Midbrain (tissue), 1 donor: ENCODE results near the gene PPP2R2B.
A peak's percentile ranks its signal among the peaks of the same experiment; 100 is the strongest.
"Not testable (repeated sequence)": the region's sequence is repeated elsewhere in the genome, so short reads cannot be mapped to it uniquely, and the experiment has no call there.

Experiments
- DNase-seq: peaks from one replicate; lab custom pipeline; 2025; lab: John Stamatoyannopoulos, UW

PPP2R2B gene

DNA sequence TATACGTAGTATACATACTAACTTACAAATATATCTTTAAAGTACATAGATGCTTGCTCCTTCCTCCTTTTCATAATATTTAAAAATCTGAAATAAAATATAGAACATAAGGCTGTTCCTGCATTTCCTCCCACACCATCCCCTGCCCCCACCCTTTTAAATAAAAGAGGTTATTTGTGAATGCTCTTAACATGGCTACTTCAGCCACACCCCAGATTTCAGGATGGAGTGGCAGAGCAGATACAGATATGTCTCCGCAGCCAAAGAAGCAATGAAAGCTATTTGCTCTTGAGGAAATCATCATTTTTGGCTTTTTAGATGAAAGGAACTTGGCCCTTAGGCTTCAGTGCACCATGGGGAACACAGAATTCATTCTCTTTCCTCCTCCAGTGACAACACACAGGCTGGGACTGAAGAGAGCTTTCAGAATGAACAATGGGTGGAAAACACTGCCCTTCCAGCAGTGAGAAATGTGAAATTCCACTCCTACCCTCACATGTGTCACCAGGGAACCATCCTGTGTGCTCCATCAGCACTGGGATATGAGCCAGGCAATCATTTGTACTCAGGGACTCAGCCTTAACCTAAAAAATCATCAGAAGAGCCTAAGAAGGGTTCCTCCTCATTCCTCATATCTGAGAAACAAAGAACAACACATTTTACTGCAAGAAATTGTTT, 134.3 kb downstream of the PPP2R2B start:
- DNase-seq: peak; percentile 76

DNA sequence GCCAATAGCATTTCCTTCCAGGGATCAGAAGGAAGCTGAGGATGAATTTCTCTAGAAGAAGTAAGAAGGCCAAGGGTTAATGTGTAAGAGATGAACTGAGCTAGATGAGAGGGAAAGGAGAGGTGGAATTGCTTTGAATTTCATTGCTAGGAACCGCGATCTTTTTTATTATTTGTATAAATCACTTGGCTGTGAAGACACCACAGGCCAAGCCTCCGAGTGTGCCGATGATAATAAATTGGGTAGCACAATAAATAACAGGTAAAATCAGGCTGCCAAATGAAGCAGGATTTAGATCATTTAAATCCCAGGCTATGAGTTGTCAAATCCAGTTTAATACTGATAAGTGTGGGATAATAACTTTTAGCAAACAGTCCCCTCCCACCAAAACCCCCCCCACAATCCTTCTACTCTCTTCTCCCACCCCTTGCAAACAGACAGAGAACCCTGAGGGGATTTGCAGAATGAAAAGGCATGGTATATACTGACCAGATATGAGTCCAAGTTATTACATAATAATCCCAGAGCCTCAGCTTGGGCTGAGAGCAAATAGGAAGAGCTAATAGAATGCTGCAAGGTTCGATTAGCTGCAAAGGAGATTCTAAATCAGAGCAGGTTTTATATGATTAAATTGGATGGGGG, 143.5 kb downstream of the PPP2R2B start:
- DNase-seq: no peak

DNA sequence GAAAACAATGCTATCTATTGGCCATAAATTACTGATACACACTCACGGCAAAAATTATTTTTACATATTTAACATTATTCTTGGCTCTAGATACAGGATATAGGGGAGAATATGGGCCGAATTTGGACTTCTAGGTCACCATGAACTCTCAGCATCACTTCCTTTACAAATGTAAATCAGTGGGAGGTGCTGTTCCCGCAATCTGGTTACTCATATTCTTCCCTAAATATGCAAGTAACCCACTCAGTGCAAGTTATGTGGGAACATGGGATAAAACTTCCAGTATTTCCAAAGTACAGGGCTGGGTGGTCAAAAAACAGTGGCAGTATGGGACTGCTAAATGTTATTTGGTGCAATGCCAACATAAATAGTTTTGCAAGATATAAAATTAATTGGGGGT, 145.6 kb downstream of the PPP2R2B start:
- DNase-seq: no peak

DNA sequence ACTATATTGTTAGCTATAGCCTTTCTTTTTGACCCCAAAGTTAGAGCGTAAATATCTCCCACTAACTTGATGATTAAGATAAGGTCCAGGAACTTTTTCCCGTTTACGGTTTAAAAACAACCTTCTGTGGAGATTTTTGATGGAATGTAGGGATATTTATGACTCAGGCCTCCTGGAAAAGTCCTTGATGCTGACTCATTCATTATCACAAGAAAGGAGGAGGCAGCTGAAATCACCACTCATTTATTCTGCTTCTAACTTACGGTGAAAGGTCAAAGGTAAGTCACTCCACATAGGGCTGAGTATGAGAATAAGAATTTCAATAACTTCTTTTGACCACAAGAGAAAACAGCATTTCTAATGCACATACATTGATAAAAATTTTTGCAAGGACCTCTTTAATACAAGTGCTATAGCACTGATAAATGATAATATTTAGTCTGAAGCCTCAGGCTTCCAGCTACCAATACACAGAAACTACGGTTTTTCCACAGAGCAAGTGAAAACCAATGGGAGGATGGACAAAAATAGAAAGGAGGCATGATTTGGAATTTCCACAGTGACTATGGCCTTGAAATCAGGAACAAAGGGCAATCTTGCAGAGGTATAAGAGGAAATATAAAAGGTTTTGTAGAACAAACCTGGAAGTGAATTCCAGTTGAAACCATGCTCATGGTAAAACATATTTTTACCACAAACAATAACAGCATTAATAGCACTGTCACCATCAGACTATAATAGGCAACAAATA, 146.5 kb downstream of the PPP2R2B start:
- DNase-seq: no peak

DNA sequence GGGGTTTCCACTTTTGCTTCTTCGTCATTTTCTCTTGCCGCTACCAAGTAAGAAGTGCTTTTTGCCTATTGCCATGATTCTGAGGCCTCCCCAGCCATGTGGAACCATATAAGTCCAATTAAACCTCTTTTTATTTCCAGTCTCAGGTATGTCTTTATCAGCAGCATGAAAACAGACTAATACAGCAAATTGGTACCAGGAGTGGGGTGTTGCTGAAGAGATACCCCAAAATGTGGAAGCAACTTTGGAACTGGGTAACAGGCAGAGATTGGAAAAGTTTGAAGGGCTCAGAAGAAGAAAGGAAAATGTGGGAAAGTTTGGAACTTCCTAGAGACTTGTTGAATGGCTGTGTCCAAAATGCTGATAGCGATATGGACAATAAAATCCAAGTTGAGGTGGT, 149.8 kb downstream of the PPP2R2B start:
- DNase-seq: not testable (repeated sequence)

DNA sequence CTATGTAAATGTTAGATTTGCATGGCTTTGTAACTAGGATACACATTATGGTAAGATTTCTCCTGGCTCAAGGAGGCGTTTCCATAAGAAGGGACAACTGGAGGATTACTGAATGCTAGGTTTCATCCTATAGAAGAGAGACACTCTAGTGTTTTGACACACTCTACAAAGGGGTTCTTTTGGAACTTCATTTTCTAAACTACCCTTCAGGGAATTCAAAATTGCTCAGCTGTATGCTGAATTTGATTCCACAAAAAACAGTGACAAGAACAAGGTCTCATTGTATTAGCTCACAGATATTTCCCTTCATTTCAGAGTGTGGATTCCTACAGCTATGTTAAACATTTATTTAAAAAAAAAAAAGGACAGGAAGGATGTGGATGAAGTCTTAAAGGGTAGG, 151.7 kb downstream of the PPP2R2B start:
- DNase-seq: no peak

DNA sequence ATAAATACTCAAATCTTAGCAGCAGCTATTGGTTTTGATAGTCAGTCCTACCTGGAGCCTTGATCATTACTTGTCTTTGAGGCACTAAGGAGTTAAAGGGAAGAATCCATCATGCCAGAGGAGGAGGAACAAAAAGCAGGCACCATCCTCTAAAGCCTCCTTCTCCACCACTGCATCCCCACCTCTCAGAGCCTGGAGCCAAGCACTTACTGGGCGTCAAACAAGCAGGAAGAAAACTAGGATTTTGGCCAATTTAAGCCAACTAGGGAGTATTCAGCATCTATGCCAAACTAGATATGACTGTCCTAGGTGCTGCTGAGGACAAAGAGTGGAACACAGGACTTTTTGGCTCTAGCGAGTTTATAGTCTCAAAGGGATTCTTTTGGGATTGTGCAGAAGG, 152.5 kb downstream of the PPP2R2B start:
- no peak for DNase-seq

DNA sequence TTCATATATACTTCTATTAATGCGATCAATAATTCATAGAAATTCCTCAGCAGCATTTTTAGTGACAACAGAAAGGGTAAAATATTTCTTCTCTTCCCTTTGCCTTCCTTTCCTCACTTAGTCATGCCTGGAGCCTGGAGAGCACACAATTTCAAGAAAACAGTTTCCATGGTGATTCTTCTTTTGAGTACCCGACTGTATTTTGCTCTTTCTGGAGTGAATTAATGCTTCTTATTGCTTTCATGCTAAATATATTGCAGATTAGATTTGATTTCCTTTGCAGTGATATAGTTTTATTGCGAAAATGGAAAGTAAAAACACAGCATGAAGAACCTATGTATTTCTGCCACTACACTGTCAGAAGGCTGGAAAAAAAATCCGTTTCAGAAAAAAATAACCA, 153.5 kb downstream of the PPP2R2B start:
- no peak for DNase-seq

DNA sequence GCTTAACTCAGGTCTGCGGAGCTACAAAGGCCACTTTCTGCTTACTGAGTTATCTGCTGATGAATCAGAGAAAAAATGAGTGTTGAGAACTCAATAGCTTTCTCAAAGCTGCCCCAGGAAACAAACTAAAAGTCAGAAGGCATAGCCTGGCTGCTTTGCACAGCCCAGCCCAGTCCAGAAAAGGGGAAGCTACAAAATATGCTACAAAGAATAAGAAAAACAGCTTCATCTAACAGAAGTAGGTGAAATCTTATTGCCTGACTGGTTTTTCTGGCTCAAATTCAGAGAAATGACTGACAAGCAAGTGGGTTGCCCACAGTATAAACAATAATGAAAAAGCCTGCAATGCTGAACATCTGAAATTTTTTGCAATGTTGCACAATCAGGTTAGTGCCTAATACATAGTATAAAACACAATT, 156.2 kb downstream of the PPP2R2B start:
- no peak for DNase-seq

DNA sequence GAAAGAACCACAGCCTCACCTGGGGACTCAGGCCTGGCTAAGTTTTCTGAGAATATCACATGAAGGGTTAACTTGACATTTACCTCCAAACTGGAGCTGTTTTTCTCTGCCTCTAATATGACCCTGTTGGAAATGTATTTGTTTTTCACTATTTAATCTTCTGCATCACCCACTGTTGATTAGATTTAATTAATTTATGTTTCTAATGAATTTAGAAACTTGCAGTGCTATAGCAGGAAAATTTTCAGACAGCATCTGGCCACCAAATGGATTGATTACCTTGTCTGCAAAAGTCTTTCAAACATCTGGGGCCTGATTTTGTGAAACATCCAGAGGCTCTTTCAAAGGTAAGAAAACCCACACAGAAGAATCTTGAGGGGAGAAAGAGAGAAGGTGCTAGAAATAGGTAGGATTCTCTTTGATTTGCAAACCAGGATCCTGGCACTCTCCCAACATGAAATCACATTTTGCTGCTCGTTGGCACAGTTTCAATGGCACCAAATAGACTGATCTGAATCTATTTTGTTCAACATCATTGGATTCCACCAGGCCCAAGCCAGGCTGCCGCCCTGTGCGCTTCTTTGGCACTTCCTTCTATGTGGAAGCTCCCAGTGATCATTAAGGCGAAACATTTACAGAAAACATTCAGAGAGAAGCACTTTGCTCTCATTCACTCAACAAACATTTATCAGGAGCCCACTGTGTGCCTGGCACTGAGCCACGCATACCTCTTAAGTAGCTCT, 157.3 kb downstream of the PPP2R2B start:
- no peak for DNase-seq

DNA sequence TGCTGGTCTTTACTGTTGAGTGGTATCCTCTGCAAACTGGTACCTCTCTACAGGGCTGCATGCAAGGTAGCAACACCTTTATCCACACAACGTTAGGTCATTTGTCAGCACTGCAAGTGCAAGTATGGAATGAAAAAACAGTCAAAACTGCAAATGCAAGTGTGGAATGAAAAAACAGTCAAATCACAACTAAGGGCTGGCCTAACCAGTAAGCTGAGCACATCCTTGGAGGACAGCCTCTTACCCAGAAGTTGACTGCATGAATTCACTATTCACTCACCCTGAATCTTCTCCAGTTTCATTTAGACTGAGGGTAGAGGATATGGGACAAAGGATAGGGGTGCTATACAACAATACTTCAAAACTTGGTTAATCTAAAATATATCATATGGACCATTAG, 158.4 kb downstream of the PPP2R2B start:
- no peak for DNase-seq

DNA sequence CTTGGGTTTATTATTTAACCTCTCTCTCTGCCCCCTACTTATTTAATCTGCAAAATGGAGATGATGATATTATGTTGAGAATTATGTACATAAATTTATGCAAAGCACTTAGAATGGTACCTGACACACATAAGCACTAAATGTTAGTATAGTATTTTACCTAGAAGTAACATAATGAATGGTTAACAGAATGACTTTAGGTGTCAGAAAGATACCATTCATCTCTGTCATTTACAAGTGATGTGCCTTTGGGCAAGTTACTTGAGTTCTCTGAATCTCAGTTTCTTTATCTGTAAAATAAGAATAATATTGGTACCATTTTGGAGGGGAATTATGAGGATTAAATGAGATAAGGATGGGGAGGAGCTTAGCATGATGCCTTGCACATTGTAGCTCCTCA, 159.4 kb downstream of the PPP2R2B start:
- DNase-seq: no peak

DNA sequence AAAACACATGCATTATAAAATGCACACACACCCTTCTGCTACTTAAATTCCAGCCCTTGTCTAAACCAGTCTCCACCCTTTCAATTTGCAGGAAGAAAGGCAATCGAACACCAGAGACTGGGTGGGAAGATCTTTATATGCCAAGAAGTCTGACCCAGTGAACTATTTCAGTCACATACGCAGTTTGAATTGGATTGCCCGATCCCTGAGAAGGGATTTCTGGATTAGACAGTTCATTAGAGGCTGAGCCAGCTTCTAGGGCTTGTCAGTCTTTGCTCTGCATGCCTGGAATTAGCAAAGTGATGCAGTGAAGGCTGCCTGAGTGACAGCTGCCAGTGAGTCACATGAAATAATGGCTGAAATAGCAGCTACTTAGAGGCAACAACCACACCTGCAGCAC, 159.9 kb downstream of the PPP2R2B start:
- no peak for DNase-seq

DNA sequence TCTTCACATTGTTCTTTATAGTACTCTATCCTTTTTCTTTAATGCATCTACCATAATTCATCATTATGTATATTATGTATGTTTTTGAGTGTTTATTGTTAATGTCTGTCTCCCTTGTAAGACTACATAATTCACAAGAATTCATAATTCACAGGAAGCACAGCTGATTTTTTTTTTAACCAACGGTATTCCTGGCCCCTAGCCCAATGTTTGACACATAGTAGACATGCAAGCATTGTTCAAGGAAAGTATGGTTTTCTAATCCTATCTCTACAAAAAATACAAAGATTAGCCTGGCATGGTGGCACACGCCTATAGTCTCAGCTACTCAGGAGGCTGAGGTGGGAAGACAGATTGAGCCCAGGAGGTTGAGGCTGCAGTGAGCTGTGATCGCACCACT, 160.6 kb downstream of the PPP2R2B start:
- DNase-seq: no peak

DNA sequence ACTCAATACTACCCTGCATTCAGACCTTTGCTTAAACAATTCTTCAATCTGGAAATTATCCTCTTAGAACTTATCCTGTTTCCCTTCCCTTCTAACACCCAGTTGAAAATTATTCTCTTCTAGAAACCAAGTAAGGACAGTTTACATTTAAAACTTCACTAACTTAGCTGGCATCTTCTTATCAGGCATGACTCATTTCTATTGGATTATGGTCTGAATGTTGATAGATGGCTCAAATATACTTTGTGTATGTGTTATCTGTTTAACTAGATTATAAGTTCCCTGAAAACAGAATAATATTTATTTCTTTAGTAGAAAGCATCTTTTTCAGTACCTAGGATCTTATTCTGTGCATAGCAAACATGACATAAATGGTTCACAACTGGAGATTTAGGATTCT, 161.9 kb downstream of the PPP2R2B start:
- DNase-seq: no peak

DNA sequence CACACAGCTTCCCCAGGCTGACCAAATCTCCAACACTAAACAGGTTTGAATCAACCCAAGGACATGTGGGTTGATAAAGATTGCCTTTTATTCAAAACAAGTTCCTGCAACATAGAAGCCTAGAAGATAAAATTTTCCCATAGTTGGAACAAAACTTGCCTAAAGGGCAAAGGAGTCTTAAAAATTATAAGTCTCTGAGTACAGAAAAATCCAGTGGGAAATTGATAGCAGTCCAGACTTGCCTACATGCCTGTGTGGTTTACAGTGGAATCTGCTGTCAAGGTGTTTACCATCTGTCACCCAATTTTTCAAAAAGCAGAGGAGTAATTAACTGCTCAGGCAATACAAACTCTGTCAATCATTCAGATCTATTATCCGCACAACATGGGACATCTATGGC, 168.2 kb downstream of the PPP2R2B start:
- no peak for DNase-seq

DNA sequence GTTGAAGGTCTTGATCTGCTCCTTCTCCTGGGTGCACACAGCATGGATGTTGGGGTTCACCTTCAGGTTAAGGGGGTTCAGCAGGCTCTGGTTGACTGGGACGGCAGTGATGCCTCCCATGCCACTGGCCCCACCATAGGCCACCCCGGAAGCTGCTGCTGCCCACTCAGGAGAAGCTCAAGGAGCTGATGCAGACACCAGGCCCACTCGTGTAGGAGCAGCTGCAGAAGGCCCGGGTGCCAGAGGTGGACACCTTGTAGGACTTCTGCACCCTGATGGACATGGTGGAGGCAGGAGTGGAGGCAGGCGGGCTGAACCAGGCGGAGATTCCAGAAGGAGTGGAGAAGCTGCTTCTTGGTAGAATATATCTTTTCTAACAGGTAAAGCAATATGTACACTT, 171.2 kb downstream of the PPP2R2B start:
- DNase-seq: no peak

DNA sequence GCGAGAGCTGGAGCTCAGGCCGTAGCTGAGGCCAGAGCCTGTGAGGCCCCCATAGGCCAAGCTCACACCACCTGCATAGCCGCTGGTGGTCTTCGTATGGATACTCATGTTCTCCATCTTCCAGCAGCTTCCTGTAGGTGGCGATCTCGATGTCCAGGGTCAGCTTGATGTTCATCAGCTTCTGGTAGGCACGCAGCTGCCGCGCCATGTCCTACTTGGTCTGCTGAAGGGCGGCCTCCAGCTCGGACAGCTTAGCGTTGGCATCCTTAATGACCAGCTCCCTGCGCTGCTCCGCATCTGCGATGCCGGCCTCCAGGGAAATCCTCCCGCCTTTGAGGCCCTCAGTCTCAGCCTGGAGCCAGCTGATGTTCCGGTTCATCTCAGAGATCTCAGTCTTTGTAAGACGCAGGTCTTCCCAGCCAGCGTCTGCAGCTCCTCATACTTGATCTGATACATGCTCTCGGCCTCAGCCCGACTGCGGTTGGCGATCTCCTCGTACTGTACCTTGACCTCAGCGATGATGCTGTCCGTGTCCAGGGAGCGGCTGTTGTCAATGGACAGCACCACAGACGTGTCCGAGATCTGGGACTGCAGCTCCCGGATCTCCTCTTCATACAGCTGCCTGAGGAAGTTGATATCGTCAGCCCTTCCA, 172.1 kb downstream of the PPP2R2B start:
- DNase-seq: no peak

DNA sequence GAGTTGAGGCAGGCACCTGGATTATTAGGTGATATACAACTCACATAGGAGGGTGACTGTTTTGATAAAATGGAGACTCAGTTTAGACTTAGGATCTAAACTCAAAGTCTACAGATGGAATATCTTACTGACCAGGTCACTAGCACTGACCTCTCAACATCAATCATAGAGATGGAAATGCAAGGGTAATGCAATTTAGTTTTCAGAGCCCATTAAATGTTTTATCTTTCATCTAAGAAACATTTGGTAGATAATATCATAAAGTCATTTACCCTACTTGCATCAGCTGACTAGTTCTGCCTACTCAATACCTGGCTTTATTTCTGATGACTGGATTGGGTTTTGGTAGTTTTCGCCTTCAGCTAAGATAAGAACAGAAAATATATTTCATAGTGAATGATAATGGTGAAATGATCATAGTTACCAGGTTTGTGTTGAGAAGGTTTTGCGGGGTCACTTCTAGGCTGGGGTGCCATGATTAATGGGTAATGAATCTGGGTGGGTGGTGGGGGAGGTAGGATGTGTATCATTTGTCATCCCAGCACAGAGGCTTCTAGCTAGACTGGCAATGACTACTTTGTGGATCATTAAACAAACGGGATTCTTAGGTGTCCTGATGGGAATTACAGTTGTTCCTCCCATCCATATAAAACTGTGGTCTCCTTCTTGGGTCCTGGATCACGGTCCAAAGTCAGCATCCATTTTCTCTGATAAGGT, 173.4 kb downstream of the PPP2R2B start:
- no peak for DNase-seq

DNA sequence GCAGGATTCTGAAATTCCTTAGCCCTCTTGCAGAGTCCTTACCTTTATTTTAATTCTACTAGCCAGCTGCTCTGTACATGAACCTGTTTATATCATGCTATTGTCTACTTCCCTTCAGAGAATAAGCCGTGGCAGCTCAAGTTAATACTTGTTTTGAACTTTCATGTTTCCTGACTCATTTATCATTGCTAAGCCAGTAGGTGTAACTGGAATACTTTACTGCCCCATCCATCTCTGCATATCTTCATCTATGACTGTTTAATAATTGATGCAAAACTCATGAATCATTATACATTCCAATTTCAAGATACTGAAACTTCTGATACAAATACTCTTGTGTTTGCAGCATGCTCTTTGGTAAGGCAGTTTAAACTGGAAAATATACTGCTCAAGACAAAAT, 174.7 kb downstream of the PPP2R2B start:
- no peak for DNase-seq

DNA sequence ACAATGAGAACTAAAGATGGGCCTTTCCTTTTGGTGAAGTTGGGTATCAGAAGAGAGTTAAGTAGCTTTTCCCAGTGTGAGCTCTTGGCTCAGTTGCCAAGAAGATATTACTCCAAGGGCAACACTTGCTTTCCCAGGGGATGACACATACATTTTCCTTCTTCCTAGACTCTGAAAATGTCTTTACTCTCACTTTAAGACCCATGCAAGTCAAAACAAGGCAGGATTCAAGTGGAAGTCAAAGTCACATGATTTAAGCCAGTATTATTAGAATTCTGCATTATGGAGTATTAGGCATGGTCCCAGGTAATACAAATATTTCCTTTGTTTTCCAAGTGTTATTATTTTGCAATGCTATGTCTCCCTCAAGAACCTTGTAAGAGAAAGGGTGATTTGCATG, 175.1 kb downstream of the PPP2R2B start:
- no peak for DNase-seq
